Measurements from ENCODE around the gene ZNF260. TPM values are rescaled to one million over a fixed set of nuclear protein-coding genes. Genes with fewer than 3 reads are reported as not detected.
"Not testable (repeated sequence)": the region's sequence is repeated elsewhere in the genome, so short reads cannot be mapped to it uniquely, and the experiment has no call there.

ZNF260 gene
- total RNA-seq, 4 donors from 2014 or later, result 5.0 to 18.6 (median 10.8) TPM

DNA sequence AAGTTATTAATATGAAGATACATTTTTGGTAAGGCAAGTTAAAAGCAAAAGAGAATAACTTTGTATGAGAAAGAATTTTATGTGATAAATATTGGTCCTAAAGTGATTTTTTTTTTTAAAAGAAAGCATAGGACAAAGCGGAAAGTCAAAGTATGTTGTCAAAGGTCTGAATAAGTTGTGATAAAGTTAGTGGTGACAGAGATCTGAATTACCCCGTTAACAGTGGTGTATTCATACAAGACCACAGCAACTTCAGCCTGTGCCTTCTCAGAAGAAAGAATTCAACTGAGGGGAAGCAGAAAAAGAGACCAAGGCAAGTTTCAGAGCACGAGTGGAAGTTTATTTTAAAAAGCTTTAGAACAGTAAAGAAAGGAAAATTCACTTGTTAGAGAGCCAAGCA is 19.7 kb downstream of the ZNF260 start:
- no peak overlapping the region for H3K27ac ChIP-seq
- no peaks in the 10 kb centered on the region for H3K4me1 ChIP-seq
- no peak for TF ChIP-seq POLR2A (IDR thresholded peaks at IDR 0.05)
- TF ChIP-seq, protein P1, sequence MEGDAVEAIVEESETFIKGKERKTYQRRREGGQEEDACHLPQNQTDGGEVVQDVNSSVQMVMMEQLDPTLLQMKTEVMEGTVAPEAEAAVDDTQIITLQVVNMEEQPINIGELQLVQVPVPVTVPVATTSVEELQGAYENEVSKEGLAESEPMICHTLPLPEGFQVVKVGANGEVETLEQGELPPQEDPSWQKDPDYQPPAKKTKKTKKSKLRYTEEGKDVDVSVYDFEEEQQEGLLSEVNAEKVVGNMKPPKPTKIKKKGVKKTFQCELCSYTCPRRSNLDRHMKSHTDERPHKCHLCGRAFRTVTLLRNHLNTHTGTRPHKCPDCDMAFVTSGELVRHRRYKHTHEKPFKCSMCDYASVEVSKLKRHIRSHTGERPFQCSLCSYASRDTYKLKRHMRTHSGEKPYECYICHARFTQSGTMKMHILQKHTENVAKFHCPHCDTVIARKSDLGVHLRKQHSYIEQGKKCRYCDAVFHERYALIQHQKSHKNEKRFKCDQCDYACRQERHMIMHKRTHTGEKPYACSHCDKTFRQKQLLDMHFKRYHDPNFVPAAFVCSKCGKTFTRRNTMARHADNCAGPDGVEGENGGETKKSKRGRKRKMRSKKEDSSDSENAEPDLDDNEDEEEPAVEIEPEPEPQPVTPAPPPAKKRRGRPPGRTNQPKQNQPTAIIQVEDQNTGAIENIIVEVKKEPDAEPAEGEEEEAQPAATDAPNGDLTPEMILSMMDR (IDR thresholded peaks at IDR 0.05), result no peak
- H3K4me3 ChIP-seq, result no peak overlapping the region
- no peak for DNase-seq
- no peaks in the 10 kb centered on the region for H3K36me3 ChIP-seq
- peaks cover 0 to 76% (median 2%) of the 10 kb centered on the region in 4 donors for H3K9me3 ChIP-seq
- H3K27me3 ChIP-seq, result no peaks in the 10 kb centered on the region

DNA sequence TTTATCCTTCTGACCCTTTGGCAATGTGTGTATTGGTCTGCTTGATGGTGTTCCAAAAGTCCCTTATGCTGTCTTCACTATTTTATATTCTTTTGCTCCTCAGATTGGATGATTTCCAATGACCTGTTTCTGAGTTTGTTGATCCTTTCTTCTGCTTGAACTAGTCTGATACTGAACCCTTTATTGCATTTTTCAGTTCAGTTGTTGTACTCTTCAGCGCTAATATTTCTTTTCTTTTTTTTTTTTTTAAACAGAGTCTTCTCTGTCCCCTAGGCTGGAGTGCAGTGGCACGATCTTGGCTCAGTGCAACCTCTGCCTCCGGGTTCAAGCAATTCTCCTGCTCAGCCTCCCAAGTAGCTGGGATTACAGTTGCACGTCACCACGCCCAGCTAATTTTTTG is 26.1 kb downstream of the ZNF260 start:
- H3K36me3 ChIP-seq, result no peaks in the 10 kb centered on the region
- peaks cover 0 to 62% (median 6%) of the 10 kb centered on the region in 4 donors for H3K9me3 ChIP-seq
- H3K4me1 ChIP-seq, result no peaks in the 10 kb centered on the region
- no peak for DNase-seq
- no peak overlapping the region for H3K4me3 ChIP-seq
- no peaks in the 10 kb centered on the region for H3K27me3 ChIP-seq
- H3K27ac ChIP-seq, result no peak overlapping the region
- no peak for TF ChIP-seq POLR2A (IDR thresholded peaks at IDR 0.05)
- TF ChIP-seq, protein P1 (IDR thresholded peaks at IDR 0.05), result no peak

DNA sequence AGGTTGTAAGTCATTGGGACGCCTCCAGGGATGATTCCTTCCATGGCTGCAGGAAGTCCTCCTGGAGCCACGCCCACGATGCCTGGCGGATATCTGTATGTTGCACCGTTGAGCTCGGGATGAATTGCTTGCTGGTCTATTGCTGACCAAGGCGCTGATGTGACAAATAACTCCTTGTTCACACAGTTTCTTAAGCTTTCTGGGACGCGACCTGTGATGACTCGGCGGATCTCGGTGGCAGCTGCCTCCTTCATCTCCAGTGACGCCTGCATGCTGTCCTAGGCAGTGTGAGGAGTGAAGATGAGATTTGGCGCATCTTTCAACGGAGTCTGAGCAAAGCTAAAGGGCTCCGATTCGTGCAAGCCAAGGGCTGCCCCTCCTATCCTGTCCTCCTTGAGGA is 31.1 kb downstream of the ZNF260 start:
- no peak for DNase-seq
- H3K9me3 ChIP-seq, result peaks cover 0 to 45% (median 2%) of the 10 kb centered on the region in 4 donors
- H3K36me3 ChIP-seq, result no peaks in the 10 kb centered on the region
- no peak overlapping the region for H3K27ac ChIP-seq
- TF ChIP-seq, protein P1 (IDR thresholded peaks at IDR 0.05), result no peak
- TF ChIP-seq POLR2A (IDR thresholded peaks at IDR 0.05), result no peak
- no peaks in the 10 kb centered on the region for H3K27me3 ChIP-seq
- no peak overlapping the region for H3K4me3 ChIP-seq
- no peaks in the 10 kb centered on the region for H3K4me1 ChIP-seq

DNA sequence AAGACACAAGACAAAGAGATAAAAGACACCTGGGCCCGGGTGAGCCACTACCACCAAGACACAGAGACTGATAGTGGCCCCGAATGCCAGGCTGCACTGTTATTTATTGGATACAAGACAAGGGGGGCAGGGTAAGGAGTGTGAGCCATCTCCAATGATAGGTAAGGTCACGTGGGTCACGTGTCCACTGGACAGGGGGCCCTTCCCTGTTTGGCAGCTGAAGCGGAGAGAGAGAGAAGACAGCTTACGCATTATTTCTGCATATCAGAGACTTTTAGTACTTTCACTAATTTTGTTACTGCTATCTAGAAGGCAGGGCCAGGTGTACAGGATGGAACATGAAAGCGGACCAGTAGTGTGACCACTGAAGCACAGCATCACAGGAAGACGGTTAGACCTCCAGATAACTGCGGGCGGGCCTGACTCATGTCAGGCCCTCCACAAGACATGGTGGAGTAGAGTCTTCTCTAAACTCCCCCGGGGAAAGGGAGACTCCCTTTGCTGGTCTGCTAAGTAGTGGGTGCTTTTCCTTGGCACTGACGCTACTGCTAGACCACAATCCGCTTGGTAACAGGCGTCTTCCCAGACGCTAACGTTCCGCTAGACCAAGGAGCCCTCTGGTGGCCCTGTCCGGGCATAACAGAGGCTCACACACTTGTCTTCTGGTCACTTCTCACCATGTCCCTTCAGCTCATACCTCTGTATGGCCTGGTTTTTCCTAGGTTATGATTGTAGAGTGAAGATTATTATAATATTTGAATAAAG is 35.2 kb downstream of the ZNF260 start:
- TF ChIP-seq, protein P1 (IDR thresholded peaks at IDR 0.05), result peak; percentile 29 to 54 (median 42)
- peak overlapping the region in 1 of 4 donors; percentile 68 for H3K27ac ChIP-seq

DNA sequence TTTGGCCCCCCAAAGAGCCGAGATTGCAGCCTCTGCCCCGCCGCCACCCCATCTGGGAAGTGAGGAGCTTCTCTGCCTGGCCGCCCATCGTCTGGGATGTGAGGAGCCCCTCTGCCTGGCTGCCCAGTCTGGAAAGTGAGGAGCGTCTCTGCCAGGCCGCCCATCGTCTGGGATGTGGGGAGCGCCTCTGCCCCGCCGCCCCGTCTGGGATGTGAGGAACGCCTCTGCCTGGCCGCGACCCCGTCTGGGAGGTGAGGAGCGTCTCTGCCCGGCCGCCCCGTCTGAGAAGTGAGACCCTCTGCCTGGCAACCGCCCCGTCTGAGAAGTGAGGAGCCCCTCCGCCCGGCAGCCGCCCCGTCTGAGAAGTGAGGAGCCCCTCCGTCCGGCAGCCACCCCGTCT is 37.2 kb downstream of the ZNF260 start:
- not testable (repeated sequence) for DNase-seq, H3K36me3 ChIP-seq, H3K9me3 ChIP-seq, H3K27me3 ChIP-seq
- peak overlapping the region in 2 of 4 donors; percentile 91 to 92 for H3K27ac ChIP-seq
- peak overlapping the region in 1 of 4 donors; percentile 18 for H3K4me3 ChIP-seq
- H3K4me1 ChIP-seq, result peaks cover 0 to 11% (median 2%) of the 10 kb centered on the region in 4 donors

More for the DNA sequence above, 35.2 kb downstream of the ZNF260 start:
- DNase-seq, result peak; percentile 46 to 71 (median 70)
- H3K4me3 ChIP-seq, H3K4me1 ChIP-seq, H3K27me3 ChIP-seq, H3K36me3 ChIP-seq: not testable (repeated sequence)
- peaks cover 0 to 12% (median 0%) of the 10 kb centered on the region in 4 donors for H3K9me3 ChIP-seq

DNA sequence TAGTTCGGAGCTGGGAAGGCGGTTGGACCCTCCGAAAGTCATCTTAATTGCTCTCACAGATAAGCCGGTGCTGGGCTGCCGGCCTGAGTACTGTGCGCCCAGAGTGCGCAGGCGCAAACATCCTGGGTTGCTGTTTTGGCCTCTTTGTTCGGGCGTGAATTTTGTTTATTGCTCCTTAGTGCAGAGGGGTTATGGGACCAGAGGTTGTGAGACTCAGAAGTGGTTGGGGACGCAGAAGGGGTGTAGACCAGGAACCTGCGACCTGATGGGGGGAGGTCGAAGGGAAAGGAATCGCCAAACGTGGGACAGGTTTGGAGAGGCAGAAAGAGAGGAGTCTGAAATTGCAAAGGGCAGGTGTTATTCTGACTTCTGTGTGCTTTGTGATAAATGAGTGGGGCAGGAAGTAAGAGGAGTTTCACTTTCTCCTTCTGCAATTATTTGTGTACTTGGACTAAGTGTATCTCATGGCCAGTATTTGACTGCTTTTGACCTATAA is 38.1 kb downstream of the ZNF260 start:
- H3K27ac ChIP-seq, result peak overlapping the region; percentile 91 to 93 (median 92)
- H3K36me3 ChIP-seq, result no peaks in the 10 kb centered on the region
- DNase-seq, result peak in 2 of 3 donors; percentile 83 to 91
- peaks cover 0 to 11% (median 2%) of the 10 kb centered on the region in 4 donors for H3K4me1 ChIP-seq
- H3K4me3 ChIP-seq, result peak overlapping the region; percentile 53 to 87 (median 72)
- H3K27me3 ChIP-seq, result no peaks in the 10 kb centered on the region
- H3K9me3 ChIP-seq, result peaks cover 0 to 13% (median 0%) of the 10 kb centered on the region in 4 donors
- TF ChIP-seq, protein P1 (IDR thresholded peaks at IDR 0.05), result no peak
- TF ChIP-seq POLR2A (IDR thresholded peaks at IDR 0.05), result no peak
